Measurements from ENCODE around the gene NCL. TPM values are rescaled to one million over a fixed set of nuclear protein-coding genes. Genes with fewer than 3 reads are reported as not detected.

Gene NCL
- total and polyA plus RNA-seq, 2 of the 13 experiments (the other 11 are each of a cell fraction or from before 2014, with no cell fraction given) = 105 to 779 TPM

- TF ChIP-seq PRMT3 (CRISPR knock-in tag; IDR thresholded peaks at IDR 0.05; ENCODE audit: borderline replicate concordance, low read depth) = no peak
- no peak for TF ChIP-seq RAD21 (CRISPR knock-in tag; IDR thresholded peaks at IDR 0.05)
- 0 out of 2 replicates have a peak, but pooled peaks have one; percentile 24 for TF ChIP-seq ZBTB4 (CRISPR knock-in tag; IDR thresholded peaks at IDR 0.05; ENCODE audit: borderline replicate concordance)
- TF ChIP-seq ZNF841 (CRISPR knock-in tag; IDR thresholded peaks at IDR 0.05; ENCODE audit: borderline replicate concordance) = no peak
- TF ChIP-seq ZKSCAN8 (CRISPR knock-in tag; IDR thresholded peaks at IDR 0.05; ENCODE audit: borderline replicate concordance) = no peak
- TF ChIP-seq CREB1 (IDR thresholded peaks at IDR 0.05) = no peak
- no peak for TF ChIP-seq CREB1 (CRISPR knock-in tag; IDR thresholded peaks at IDR 0.05)
- no peak for TF ChIP-seq ZSCAN25 (CRISPR knock-in tag; IDR thresholded peaks at IDR 0.05)
- TF ChIP-seq, protein P1, sequence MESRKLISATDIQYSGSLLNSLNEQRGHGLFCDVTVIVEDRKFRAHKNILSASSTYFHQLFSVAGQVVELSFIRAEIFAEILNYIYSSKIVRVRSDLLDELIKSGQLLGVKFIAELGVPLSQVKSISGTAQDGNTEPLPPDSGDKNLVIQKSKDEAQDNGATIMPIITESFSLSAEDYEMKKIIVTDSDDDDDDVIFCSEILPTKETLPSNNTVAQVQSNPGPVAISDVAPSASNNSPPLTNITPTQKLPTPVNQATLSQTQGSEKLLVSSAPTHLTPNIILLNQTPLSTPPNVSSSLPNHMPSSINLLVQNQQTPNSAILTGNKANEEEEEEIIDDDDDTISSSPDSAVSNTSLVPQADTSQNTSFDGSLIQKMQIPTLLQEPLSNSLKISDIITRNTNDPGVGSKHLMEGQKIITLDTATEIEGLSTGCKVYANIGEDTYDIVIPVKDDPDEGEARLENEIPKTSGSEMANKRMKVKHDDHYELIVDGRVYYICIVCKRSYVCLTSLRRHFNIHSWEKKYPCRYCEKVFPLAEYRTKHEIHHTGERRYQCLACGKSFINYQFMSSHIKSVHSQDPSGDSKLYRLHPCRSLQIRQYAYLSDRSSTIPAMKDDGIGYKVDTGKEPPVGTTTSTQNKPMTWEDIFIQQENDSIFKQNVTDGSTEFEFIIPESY (CRISPR knock-in tag; IDR thresholded peaks at IDR 0.05) = no peak
- TF ChIP-seq ZNF205 (CRISPR knock-in tag; IDR thresholded peaks at IDR 0.05) = peak; percentile 30; the same call in 1 of the 2 replicates
- no peak for TF ChIP-seq RELA (CRISPR knock-in tag; IDR thresholded peaks at IDR 0.05)
- TF ChIP-seq BCLAF1 (IDR thresholded peaks at IDR 0.05) = no peak
- TF ChIP-seq, protein P2, sequence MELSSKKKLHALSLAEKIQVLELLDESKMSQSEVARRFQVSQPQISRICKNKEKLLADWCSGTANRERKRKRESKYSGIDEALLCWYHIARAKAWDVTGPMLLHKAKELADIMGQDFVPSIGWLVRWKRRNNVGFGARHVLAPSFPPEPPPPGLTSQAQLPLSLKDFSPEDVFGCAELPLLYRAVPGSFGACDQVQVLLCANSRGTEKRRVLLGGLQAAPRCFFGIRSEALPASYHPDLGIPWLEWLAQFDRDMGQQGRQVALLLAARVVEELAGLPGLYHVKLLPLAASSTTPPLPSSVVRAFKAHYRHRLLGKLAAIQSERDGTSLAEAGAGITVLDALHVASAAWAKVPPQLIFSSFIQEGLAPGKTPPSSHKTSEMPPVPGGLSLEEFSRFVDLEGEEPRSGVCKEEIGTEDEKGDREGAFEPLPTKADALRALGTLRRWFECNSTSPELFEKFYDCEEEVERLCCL (CRISPR knock-in tag; IDR thresholded peaks at IDR 0.05; ENCODE audit: borderline replicate concordance) = no peak
- TF ChIP-seq ZNF256 (CRISPR knock-in tag; conservative IDR thresholded peaks at IDR 0.05) = 0 out of 2 replicates have a peak, but pooled peaks have one; percentile 41
- TF ChIP-seq JUNB (CRISPR knock-in tag; IDR thresholded peaks at IDR 0.05; ENCODE audit: borderline replicate concordance) = no peak
- 0 out of 2 replicates have a peak, but pooled peaks have one; percentile 16 for TF ChIP-seq ZNF143 (CRISPR knock-in tag; IDR thresholded peaks at IDR 0.05)
- TF ChIP-seq, protein P3, sequence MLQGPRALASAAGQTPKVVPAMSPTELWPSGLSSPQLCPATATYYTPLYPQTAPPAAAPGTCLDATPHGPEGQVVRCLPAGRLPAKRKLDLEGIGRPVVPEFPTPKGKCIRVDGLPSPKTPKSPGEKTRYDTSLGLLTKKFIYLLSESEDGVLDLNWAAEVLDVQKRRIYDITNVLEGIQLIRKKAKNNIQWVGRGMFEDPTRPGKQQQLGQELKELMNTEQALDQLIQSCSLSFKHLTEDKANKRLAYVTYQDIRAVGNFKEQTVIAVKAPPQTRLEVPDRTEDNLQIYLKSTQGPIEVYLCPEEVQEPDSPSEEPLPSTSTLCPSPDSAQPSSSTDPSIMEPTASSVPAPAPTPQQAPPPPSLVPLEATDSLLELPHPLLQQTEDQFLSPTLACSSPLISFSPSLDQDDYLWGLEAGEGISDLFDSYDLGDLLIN (CRISPR knock-in tag; IDR thresholded peaks at IDR 0.05; ENCODE audit: borderline replicate concordance) = peak; percentile 37; the same call in 1 of the 2 replicates
- no peak for TF ChIP-seq NPAS2 (CRISPR knock-in tag; IDR thresholded peaks at IDR 0.05; ENCODE audit: borderline replicate concordance)
Measured at GRCh38 chr2:231418820-231419640, 45.3 kb downstream of the NCL start (continued).

All from HepG2 (cell line).